ENCODE measurements around the gene AMMECR1. TPM values are rescaled to one million over a fixed set of nuclear protein-coding genes. Genes with fewer than 3 reads are reported as not detected.
A peak's percentile ranks its signal among the peaks of the same experiment; 100 is the strongest.
"Not testable (repeated sequence)": the region's sequence is repeated elsewhere in the genome, so short reads cannot be mapped to it uniquely, and the experiment has no call there.

AMMECR1 gene
- total and polyA plus RNA-seq, 4 donors, result 5.3 to 8.0 (median 6.9) TPM

- Histone ChIP-seq H3K9me3 (ENCODE audit: control insufficient read depth, insufficient read depth, low read length) (no peaks in the 10 kb centered on the region), H3K27me3 (ENCODE audit: control insufficient read depth, insufficient read depth, low read length) (peaks cover 4% of the 10 kb centered on the region), H3K36me3 (ENCODE audit: control insufficient read depth, insufficient read depth, low read length) (no peaks in the 10 kb centered on the region), H3K4me1 (ENCODE audit: control insufficient read depth, insufficient read depth, low read length) (no peaks in the 10 kb centered on the region), H3K27ac (ENCODE audit: low read depth, low read length) (no peak overlapping the region), H3K4me3 (ENCODE audit: low read depth, low read length) (no peak overlapping the region)
- DNase-seq (ENCODE audit: low read depth in 4 of 6, low spot score in 6 of 6), result no peak
- no CpG with 5 or more reads among the region's 1 CpG for WGBS (ENCODE audit: insufficient coverage)
These were observed 162.1 kb downstream of the AMMECR1 start for GRCh38 chrX:110155759-110156158.

DNA sequence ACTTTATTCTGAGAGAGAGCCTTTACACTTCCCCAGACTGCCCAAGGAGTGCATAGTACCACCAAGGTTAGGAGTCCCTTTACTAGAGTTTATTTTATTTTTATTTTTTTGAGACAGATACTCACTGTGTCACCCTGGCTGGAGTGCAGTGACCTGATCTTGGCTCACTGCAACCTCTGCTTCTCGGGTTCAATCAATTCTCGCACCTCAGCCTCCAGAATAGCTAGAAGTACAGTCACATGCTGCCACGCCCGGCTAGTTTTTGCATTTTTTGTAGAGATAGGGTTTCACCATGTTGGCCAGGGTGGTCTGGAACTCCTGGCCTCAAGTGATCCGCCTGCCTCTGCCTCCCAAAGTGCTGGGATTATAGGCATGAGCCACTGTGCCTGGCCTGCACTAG lies 163.6 kb downstream of the AMMECR1 start:
- H3K4me3 ChIP-seq (ENCODE audit: low read depth, low read length); H3K9me3 ChIP-seq (ENCODE audit: control insufficient read depth, insufficient read depth, low read length); H3K27ac ChIP-seq (ENCODE audit: low read depth, low read length); H3K36me3 ChIP-seq (ENCODE audit: control insufficient read depth, insufficient read depth, low read length); H3K27me3 ChIP-seq (ENCODE audit: control insufficient read depth, insufficient read depth, low read length); H3K4me1 ChIP-seq (ENCODE audit: control insufficient read depth, insufficient read depth, low read length); DNase-seq (ENCODE audit: low read depth in 4 of 6, low spot score in 6 of 6): not testable (repeated sequence)
- 83% methylated on average over 5 of the region's 5 CpGs for WGBS (ENCODE audit: insufficient coverage)

DNA sequence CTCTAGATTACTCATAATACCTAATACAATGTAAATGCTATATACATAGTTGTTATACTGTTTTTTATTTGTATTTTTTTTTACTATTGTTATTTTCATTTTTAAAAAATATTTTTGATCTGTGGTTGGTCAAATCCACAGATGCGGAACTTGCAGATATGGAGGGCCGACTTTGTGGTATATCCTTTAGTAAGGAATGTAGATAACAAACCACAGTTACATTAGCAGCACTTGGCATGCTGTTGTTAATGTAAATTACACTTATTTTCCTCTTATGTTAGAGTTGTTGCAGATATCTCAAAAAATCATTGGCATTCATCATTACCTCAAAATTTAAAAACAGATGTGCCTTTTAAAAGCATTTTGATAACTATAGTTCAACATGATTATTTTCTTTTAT lies 164.0 kb downstream of the AMMECR1 start:
- Histone ChIP-seq H3K4me3 (ENCODE audit: low read depth, low read length) (no peak overlapping the region), H3K4me1 (ENCODE audit: control insufficient read depth, insufficient read depth, low read length) (no peaks in the 10 kb centered on the region), H3K27ac (ENCODE audit: low read depth, low read length) (no peak overlapping the region), H3K36me3 (ENCODE audit: control insufficient read depth, insufficient read depth, low read length) (no peaks in the 10 kb centered on the region), H3K9me3 (ENCODE audit: control insufficient read depth, insufficient read depth, low read length) (no peaks in the 10 kb centered on the region), H3K27me3 (ENCODE audit: control insufficient read depth, insufficient read depth, low read length) (peaks cover 2% of the 10 kb centered on the region)
- WGBS (ENCODE audit: insufficient coverage), result no CpG with 5 or more reads among the region's 2 CpGs
- no peak for DNase-seq (ENCODE audit: low read depth in 4 of 6, low spot score in 6 of 6)

GRCh38 chrX:110153244-110153643 lies 164.6 kb downstream of the AMMECR1 start:
- Histone ChIP-seq H3K36me3 (ENCODE audit: control insufficient read depth, insufficient read depth, low read length) (no peaks in the 10 kb centered on the region), H3K27ac (ENCODE audit: low read depth, low read length) (no peak overlapping the region), H3K27me3 (ENCODE audit: control insufficient read depth, insufficient read depth, low read length) (peaks cover 2% of the 10 kb centered on the region), H3K9me3 (ENCODE audit: control insufficient read depth, insufficient read depth, low read length) (no peaks in the 10 kb centered on the region), H3K4me3 (ENCODE audit: low read depth, low read length) (no peak overlapping the region), H3K4me1 (ENCODE audit: control insufficient read depth, insufficient read depth, low read length) (no peaks in the 10 kb centered on the region)
- WGBS (ENCODE audit: insufficient coverage), result 80% methylated on average over 1 of the region's 2 CpGs
- DNase-seq (ENCODE audit: low read depth in 4 of 6, low spot score in 6 of 6), result no peak

GRCh38 chrX:110146521-110146920 lies 171.4 kb downstream of the AMMECR1 start:
- no peaks in the 10 kb centered on the region for H3K36me3 ChIP-seq (ENCODE audit: control insufficient read depth, insufficient read depth, low read length)
- no peaks in the 10 kb centered on the region for H3K4me1 ChIP-seq (ENCODE audit: control insufficient read depth, insufficient read depth, low read length)
- DNase-seq (ENCODE audit: low read depth in 4 of 6, low spot score in 6 of 6), result peak in 3 of 6 donors; percentile 33 to 80 (median 67)
- H3K9me3 ChIP-seq (ENCODE audit: control insufficient read depth, insufficient read depth, low read length), result no peaks in the 10 kb centered on the region
- no peak overlapping the region for H3K4me3 ChIP-seq (ENCODE audit: low read depth, low read length)
- H3K27me3 ChIP-seq (ENCODE audit: control insufficient read depth, insufficient read depth, low read length), result peaks cover 3% of the 10 kb centered on the region
- 20% methylated on average over 1 of the region's 2 CpGs for WGBS (ENCODE audit: insufficient coverage)
- H3K27ac ChIP-seq (ENCODE audit: low read depth, low read length), result no peak overlapping the region

- Histone ChIP-seq H3K27ac (ENCODE audit: low read depth, low read length) (no peak overlapping the region), H3K4me3 (ENCODE audit: low read depth, low read length) (no peak overlapping the region), H3K36me3 (ENCODE audit: control insufficient read depth, insufficient read depth, low read length) (no peaks in the 10 kb centered on the region), H3K4me1 (ENCODE audit: control insufficient read depth, insufficient read depth, low read length) (no peaks in the 10 kb centered on the region), H3K27me3 (ENCODE audit: control insufficient read depth, insufficient read depth, low read length) (peaks cover 3% of the 10 kb centered on the region), H3K9me3 (ENCODE audit: control insufficient read depth, insufficient read depth, low read length) (no peaks in the 10 kb centered on the region)
- 10% methylated on average over 3 of the region's 4 CpGs for WGBS (ENCODE audit: insufficient coverage)
- peak in 2 of 6 donors; percentile 47 to 68 for DNase-seq (ENCODE audit: low read depth in 4 of 6, low spot score in 6 of 6)
These were observed 172.0 kb downstream of the AMMECR1 start for GRCh38 chrX:110145854-110146253.

GRCh38 chrX:110145311-110145710 lies 172.6 kb downstream of the AMMECR1 start:
- DNase-seq (ENCODE audit: low read depth in 4 of 6, low spot score in 6 of 6), result no peak
- Histone ChIP-seq H3K9me3 (ENCODE audit: control insufficient read depth, insufficient read depth, low read length) (no peaks in the 10 kb centered on the region), H3K4me3 (ENCODE audit: low read depth, low read length) (no peak overlapping the region), H3K4me1 (ENCODE audit: control insufficient read depth, insufficient read depth, low read length) (no peaks in the 10 kb centered on the region), H3K27ac (ENCODE audit: low read depth, low read length) (no peak overlapping the region), H3K27me3 (ENCODE audit: control insufficient read depth, insufficient read depth, low read length) (peaks cover 3% of the 10 kb centered on the region), H3K36me3 (ENCODE audit: control insufficient read depth, insufficient read depth, low read length) (no peaks in the 10 kb centered on the region)

Small RNA genes within 50 kb of the gene (small RNA-seq; reads per million reads assigned to genes)
- not detected for gene GNG5P2 (ENCODE audit: low replicate concordance)
- gene SNORD96B (ENCODE audit: low replicate concordance), result 0.99 reads per million, percentile 78 among the genes with 10 or more reads in this experiment

Other genes starting within 250 kb of the AMMECR1 start
- gene RTL9, start 40.8 kb upstream of the AMMECR1 start, total RNA-seq, result 1 to 10 TPM in 1 of 2 donors, under 1 TPM in 1; 0.99 to 1.2 TPM
- gene RTL9, start 40.8 kb upstream of the AMMECR1 start, polyA plus RNA-seq (ENCODE audit: insufficient read length in 2 of 2), result 1 to 10 TPM; 2.5 TPM